Cardiac fibroblast (primary cell): Measurements from ENCODE around the gene CFAP97.

Experiments
- DNase-seq, 2 donors: peaks; one replicate each; pipeline versions ENCODE4 v3.0.0 to v3.0.0-alpha.2; 2010; ENCODE audit warnings: low read depth in 2 of 2
- H3K4me3 ChIP-seq, 2 donors: replicated peaks in 1 of 2; 1 replicate in 1 of 2; 2 replicates in 1 of 2; pipeline ENCODE4 v1.5.1; 2011; ENCODE audit warnings: low read depth in 2 of 2, low read length in 2 of 2, mild to moderate bottlenecking in 2 of 2, moderate library complexity in 1 of 2
- TF ChIP-seq, protein P1 (sequence below): IDR thresholded peaks from one replicate; pipeline ENCODE4 v1.5.1; 2011; ENCODE audit warnings: low read depth, mild to moderate bottlenecking, low read length, inconsistent platforms

CFAP97 gene

DNA sequence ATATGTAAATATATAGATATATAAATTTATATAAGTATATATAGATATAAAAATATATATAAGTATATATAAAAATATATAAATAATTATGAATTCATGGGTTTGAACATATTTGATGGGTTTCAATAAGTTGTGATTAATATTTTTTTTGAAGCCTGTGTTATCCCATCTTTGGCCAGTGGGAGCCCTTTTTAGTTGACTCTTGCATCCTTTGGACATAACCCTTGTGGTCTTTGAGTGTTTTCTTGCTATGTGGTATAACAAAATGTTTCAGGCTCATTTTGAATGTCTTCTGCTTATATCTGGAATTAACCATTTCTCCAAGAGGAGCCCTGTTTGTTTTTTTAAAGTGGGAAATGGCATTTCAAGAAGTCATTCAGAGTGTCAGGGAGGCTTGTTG, 20.8 kb upstream of the CFAP97 start:
- H3K4me3 ChIP-seq, result no peak overlapping the region
- no peak for DNase-seq
- TF ChIP-seq, protein P1, sequence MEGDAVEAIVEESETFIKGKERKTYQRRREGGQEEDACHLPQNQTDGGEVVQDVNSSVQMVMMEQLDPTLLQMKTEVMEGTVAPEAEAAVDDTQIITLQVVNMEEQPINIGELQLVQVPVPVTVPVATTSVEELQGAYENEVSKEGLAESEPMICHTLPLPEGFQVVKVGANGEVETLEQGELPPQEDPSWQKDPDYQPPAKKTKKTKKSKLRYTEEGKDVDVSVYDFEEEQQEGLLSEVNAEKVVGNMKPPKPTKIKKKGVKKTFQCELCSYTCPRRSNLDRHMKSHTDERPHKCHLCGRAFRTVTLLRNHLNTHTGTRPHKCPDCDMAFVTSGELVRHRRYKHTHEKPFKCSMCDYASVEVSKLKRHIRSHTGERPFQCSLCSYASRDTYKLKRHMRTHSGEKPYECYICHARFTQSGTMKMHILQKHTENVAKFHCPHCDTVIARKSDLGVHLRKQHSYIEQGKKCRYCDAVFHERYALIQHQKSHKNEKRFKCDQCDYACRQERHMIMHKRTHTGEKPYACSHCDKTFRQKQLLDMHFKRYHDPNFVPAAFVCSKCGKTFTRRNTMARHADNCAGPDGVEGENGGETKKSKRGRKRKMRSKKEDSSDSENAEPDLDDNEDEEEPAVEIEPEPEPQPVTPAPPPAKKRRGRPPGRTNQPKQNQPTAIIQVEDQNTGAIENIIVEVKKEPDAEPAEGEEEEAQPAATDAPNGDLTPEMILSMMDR, result peak; percentile 34

- TF ChIP-seq, protein P1, result no peak
- peak in 1 of 2 donors; percentile 86 for DNase-seq
- no peak overlapping the region for H3K4me3 ChIP-seq
These were observed 18.8 kb upstream of the CFAP97 start for GRCh38 chr4:185222598-185222997.

DNA sequence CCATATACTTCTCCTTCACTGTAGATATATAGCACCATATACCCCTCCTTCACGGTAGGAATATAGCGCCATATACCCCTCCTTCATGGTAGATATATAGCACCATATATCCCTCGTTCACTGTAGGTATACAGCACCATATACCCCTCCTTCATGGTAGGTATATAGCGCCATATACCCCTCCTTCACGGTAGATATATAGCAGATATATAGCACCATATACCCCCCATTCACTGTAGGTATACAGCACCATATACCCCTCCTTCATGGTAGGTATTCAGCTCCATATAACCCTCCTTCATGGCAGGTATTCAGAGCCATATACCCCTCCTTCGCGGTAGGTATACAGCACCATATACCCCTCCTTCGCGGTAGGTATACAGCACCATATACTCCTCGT, 18.1 kb upstream of the CFAP97 start:
- TF ChIP-seq, protein P1, result no peak
- DNase-seq, result no peak
- H3K4me3 ChIP-seq, result no peak overlapping the region

DNA sequence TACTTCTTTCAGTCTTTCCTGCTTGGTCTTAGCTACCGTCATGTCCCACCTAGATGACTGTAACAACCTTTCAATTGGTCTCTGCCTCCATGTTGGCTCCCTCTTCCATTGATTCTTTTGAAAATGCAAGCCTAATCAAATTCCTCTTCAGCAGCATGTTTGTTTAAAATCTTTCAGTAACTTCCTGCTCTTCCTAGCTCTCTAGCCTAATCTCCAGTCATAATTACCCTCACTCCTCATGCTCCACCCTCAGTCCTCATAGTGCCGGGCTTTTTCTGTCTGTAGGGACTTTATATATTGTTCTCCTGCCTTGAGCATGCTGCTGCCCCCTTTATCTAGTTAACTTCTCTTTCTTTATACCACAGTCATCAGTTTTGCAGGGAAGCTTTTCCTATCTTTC, 17.7 kb upstream of the CFAP97 start:
- no peak for DNase-seq
- TF ChIP-seq, protein P1, result no peak
- no peak overlapping the region for H3K4me3 ChIP-seq

- TF ChIP-seq, protein P1, result no peak
These were observed 15.9 kb upstream of the CFAP97 start for GRCh38 chr4:185219551-185220344.

DNA sequence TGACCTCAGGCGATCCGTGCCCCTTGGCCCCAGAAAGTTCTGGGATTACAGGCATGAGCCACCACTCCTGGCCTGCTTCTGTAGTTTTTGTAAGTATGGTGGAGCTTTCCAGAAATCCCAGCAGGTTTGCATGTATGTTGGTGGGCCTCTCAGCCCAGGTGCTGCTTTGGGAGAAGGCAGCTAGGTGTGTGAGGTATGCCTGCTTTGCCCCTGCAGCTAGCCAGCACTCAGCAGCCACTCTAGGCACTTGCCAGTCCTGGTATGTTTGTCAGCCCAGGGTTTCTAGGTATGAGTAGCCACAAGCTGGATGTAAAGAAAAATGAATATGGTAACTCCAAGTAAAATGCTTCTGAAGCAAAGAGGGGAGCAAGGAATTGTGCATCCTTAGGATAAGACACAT, 14.5 kb upstream of the CFAP97 start:
- no peak overlapping the region for H3K4me3 ChIP-seq
- DNase-seq, result no peak
- TF ChIP-seq, protein P1, result no peak

More at GRCh38 chr4:185219551-185220344, 15.9 kb upstream of the CFAP97 start:
- DNase-seq, result peak; percentile 76 to 86
- H3K4me3 ChIP-seq, result no peak overlapping the region
